Measurements from ENCODE around the gene RGS11. TPM values are rescaled to one million over a fixed set of nuclear protein-coding genes. Genes with fewer than 3 reads are reported as not detected.
A peak's percentile ranks its signal among the peaks of the same experiment; 100 is the strongest.
"Not testable (repeated sequence)": the region's sequence is repeated elsewhere in the genome, so short reads cannot be mapped to it uniquely, and the experiment has no call there.

The RGS11 gene
- total RNA-seq, 2 donors from 2014 or later, result not detected

- H3K36me3 Mint-ChIP-seq (ENCODE audit: low read depth), result no peaks in the 10 kb centered on the region
- peak within 1 kb of the TSS; percentile 94 for H3K4me3 Mint-ChIP-seq
- no peaks in the 10 kb centered on the region for H3K27me3 Mint-ChIP-seq
- ATAC-seq, result peak; percentile 90
- H3K9me3 ChIP-seq (ENCODE audit: control insufficient read depth, low read length, poor library complexity, severe bottlenecking), result no peaks in the 10 kb centered on the region
- H3K4me1 Mint-ChIP-seq, result peaks cover 13% of the 10 kb centered on the region
- peak; percentile 93 to 98 (median 94) for DNase-seq
- peak within 1 kb of the TSS; percentile 99 for H3K27ac Mint-ChIP-seq
Observed at GRCh38 chr16:234468-235305, 41.1 kb downstream of the RGS11 start, which contains the start of gene FAM234A. Gene FAM234A (plus strand): TSS chr16:234821. CDS start chr16:254414, 19,593 bp downstream.

- H3K4me3 Mint-ChIP-seq, result no peak overlapping the region
Observed at GRCh38 chr16:230949-231348, 44.8 kb downstream of the RGS11 start.

GRCh38 chr16:230351-230750, 45.4 kb downstream of the RGS11 start:
- H3K27ac Mint-ChIP-seq, result peak overlapping the region; percentile 49
- not testable (repeated sequence) for ATAC-seq; H3K4me3 Mint-ChIP-seq; H3K27me3 Mint-ChIP-seq; DNase-seq; H3K9me3 ChIP-seq (ENCODE audit: control insufficient read depth, low read length, poor library complexity, severe bottlenecking); H3K36me3 Mint-ChIP-seq (ENCODE audit: low read depth)
- H3K4me1 Mint-ChIP-seq, result peaks cover 24% of the 10 kb centered on the region

More at GRCh38 chr16:230949-231348, 44.8 kb downstream of the RGS11 start:
- H3K4me1 Mint-ChIP-seq, result peaks cover 27% of the 10 kb centered on the region
- no peak for DNase-seq
- H3K27ac Mint-ChIP-seq, result no peak overlapping the region
- H3K27me3 Mint-ChIP-seq, result no peaks in the 10 kb centered on the region
- H3K36me3 Mint-ChIP-seq (ENCODE audit: low read depth), result no peaks in the 10 kb centered on the region
- no peak for ATAC-seq
- no peaks in the 10 kb centered on the region for H3K9me3 ChIP-seq (ENCODE audit: control insufficient read depth, low read length, poor library complexity, severe bottlenecking)

GRCh38 chr16:229731-230281, 45.9 kb downstream of the RGS11 start:
- DNase-seq, result no peak
- no peaks in the 10 kb centered on the region for H3K9me3 ChIP-seq (ENCODE audit: control insufficient read depth, low read length, poor library complexity, severe bottlenecking)
- peaks cover 20% of the 10 kb centered on the region for H3K4me1 Mint-ChIP-seq

GRCh38 chr16:228852-229730, 46.7 kb downstream of the RGS11 start, which contains the start of gene LUC7L:
Gene LUC7L (minus strand): TSS chr16:229449. CDS start chr16:229339, 110 bp downstream.
- no peaks in the 10 kb centered on the region for H3K9me3 ChIP-seq (ENCODE audit: control insufficient read depth, low read length, poor library complexity, severe bottlenecking)
- Mint-ChIP-seq H3K36me3 (ENCODE audit: low read depth) (no peaks in the 10 kb centered on the region), H3K4me1 (peaks cover 16% of the 10 kb centered on the region), H3K4me3 (peak within 1 kb of the TSS; percentile 90), H3K27ac (peak within 1 kb of the TSS; percentile 89), H3K27me3 (no peaks in the 10 kb centered on the region)
- DNase-seq (peak; percentile 75 to 80 (median 77)), ATAC-seq (peak; percentile 92)

More at GRCh38 chr16:229731-230281, 45.9 kb downstream of the RGS11 start:
- H3K36me3 Mint-ChIP-seq (ENCODE audit: low read depth), result no peaks in the 10 kb centered on the region
- peak overlapping the region; percentile 89 for H3K27ac Mint-ChIP-seq
- ATAC-seq, result no peak
- H3K27me3 Mint-ChIP-seq, result no peaks in the 10 kb centered on the region
- H3K4me3 Mint-ChIP-seq, result peak overlapping the region; percentile 59

- peaks cover 16% of the 10 kb centered on the region for H3K4me1 Mint-ChIP-seq
- peak overlapping the region; percentile 90 for H3K4me3 Mint-ChIP-seq
- ATAC-seq (peak; percentile 42), DNase-seq (no peak)
- H3K9me3 ChIP-seq (ENCODE audit: control insufficient read depth, low read length, poor library complexity, severe bottlenecking), result no peaks in the 10 kb centered on the region
- no peaks in the 10 kb centered on the region for H3K36me3 Mint-ChIP-seq (ENCODE audit: low read depth)
- peak overlapping the region; percentile 89 for H3K27ac Mint-ChIP-seq
- H3K27me3 Mint-ChIP-seq, result no peaks in the 10 kb centered on the region
Observed at GRCh38 chr16:228151-228851, 47.4 kb downstream of the RGS11 start.

- no peaks in the 10 kb centered on the region for H3K9me3 ChIP-seq (ENCODE audit: control insufficient read depth, low read length, poor library complexity, severe bottlenecking)
- Mint-ChIP-seq H3K27ac (peak overlapping the region; percentile 62), H3K36me3 (ENCODE audit: low read depth) (peaks cover 3% of the 10 kb centered on the region)
Observed at GRCh38 chr16:220021-220420, 55.7 kb downstream of the RGS11 start.

More at GRCh38 chr16:220021-220420, 55.7 kb downstream of the RGS11 start:
- Mint-ChIP-seq H3K27me3 (no peaks in the 10 kb centered on the region), H3K4me1 (peaks cover 7% of the 10 kb centered on the region), H3K4me3 (no peak overlapping the region)
- ATAC-seq (no peak), DNase-seq (no peak)

Other genes starting within 250 kb of the RGS11 start
- gene POLR3K, start 222.3 kb downstream of the RGS11 start, total RNA-seq, result 10 to 100 TPM in 1 of 2 donors, 1 to 10 TPM in 1; 6.3 to 10.6 TPM
- 1 to 10 TPM; 6.5 to 7.3 TPM for gene SNRNP25, start 222.1 kb downstream of the RGS11 start, total RNA-seq
- gene RHBDF1, start 203.3 kb downstream of the RGS11 start, total RNA-seq, result under 1 TPM in 1 of 2 donors, not detected in 1; 0.75 TPM
- gene MPG, start 197.7 kb downstream of the RGS11 start, total RNA-seq, result 10 to 100 TPM; 24.3 to 27.4 TPM
- gene NPRL3, start 137.3 kb downstream of the RGS11 start, total RNA-seq, result 10 to 100 TPM; 24.3 to 32.2 TPM
- not detected for gene HBZ, start 123.3 kb downstream of the RGS11 start, total RNA-seq
- not detected for gene HBM, start 110.0 kb downstream of the RGS11 start, total RNA-seq
- gene HBA2, start 103.1 kb downstream of the RGS11 start, total RNA-seq, result not detected
- gene HBA1, start 99.3 kb downstream of the RGS11 start, total RNA-seq, result 1 to 10 TPM in 1 of 2 donors, under 1 TPM in 1; 0.65 to 6.5 TPM
- gene HBQ1, start 95.5 kb downstream of the RGS11 start, total RNA-seq, result not detected
- 100 to 1,000 TPM; 137 to 142 TPM for gene LUC7L, start 46.5 kb downstream of the RGS11 start, total RNA-seq
- gene FAM234A, start 41.1 kb downstream of the RGS11 start, total RNA-seq, result 10 to 100 TPM; 20.8 to 21.2 TPM
- gene ARHGDIG, start 4.6 kb upstream of the RGS11 start, total RNA-seq, result not detected
- under 1 TPM in 1 of 2 donors, not detected in 1; 0.99 TPM for gene PDIA2, start 7.2 kb upstream of the RGS11 start, total RNA-seq
- gene AXIN1, start 76.8 kb upstream of the RGS11 start, total RNA-seq, result 10 to 100 TPM; 38.9 to 42.5 TPM
- 10 to 100 TPM; 25.2 to 25.9 TPM for gene MRPL28, start 94.6 kb upstream of the RGS11 start, total RNA-seq
- 100 to 1,000 TPM in 1 of 2 donors, 10 to 100 TPM in 1; 39.7 to 106 TPM for gene PGAP6, start 106.0 kb upstream of the RGS11 start, total RNA-seq
- gene NME4, start 121.3 kb upstream of the RGS11 start, total RNA-seq, result 10 to 100 TPM; 31.9 to 39.8 TPM
- gene DECR2, start 125.9 kb upstream of the RGS11 start, total RNA-seq, result 1 to 10 TPM; 7.5 to 9.0 TPM
- 10 to 100 TPM; 39.9 to 45.1 TPM for gene RAB11FIP3, start 149.7 kb upstream of the RGS11 start, total RNA-seq